Naive thymus-derived CD4-positive, alpha-beta T cell (primary cell): ENCODE results near the gene UTS2R. TPM values are rescaled to one million over a fixed set of nuclear protein-coding genes. Genes with fewer than 3 reads are reported as not detected.
A peak's percentile ranks its signal among the peaks of the same experiment; 100 is the strongest.

Experiments used
- ATAC-seq: fragments of 150-1000 bp; cut with Tn5 transposase; 2 replicates; pipeline ENCODE4 v1.10.0; 2021; ENCODE audit warnings: mild to moderate bottlenecking, moderate library complexity
- CTCF ChIA-PET: fragments of 350-600 bp; sonication (Branson Sonifier 250); formaldehyde crosslinking; loops from one replicate; lab custom pipeline; 2021; ENCODE audit warnings: antibody characterized with exemption; lab: Charles Lee
- POLR2A ChIA-PET: fragments of 350-600 bp; sonication (Branson Sonifier 250); formaldehyde crosslinking; loops from one replicate; lab custom pipeline; 2021; ENCODE audit warnings: antibody characterized with exemption, inconsistent platforms; lab: Charles Lee
- DNase-seq, 9 donors: peaks; one replicate each; pipeline versions ENCODE4 v3.0.0 to v3.0.0-alpha.2; 2020 to 2022; ENCODE audit warnings: mixed read lengths in 1 of 9
- H3K27ac ChIP-seq: one replicate; pipeline ENCODE4 v1.7.0; 2013; ENCODE audit warnings: mild to moderate bottlenecking, low read depth, low read length, moderate library complexity
- H3K27me3 ChIP-seq, 2 donors: one replicate each; pipeline ENCODE4 v1.7.0; 2013; ENCODE audit warnings: low read length in 2 of 2, mild to moderate bottlenecking in 2 of 2, moderate library complexity in 2 of 2; ENCODE audit not compliant: control insufficient read depth in 2 of 2, insufficient read depth in 2 of 2
- H3K36me3 ChIP-seq, 3 experiments: 1 replicate in 2 of 3; 2 replicates in 1 of 3; pipeline ENCODE4 v1.7.0; 2013; ENCODE audit warnings: low read length in 3 of 3, mild to moderate bottlenecking in 3 of 3, moderate library complexity in 1 of 3; ENCODE audit not compliant: insufficient read depth in 3 of 3, control insufficient read depth in 2 of 3
- H3K4me1 ChIP-seq, 2 donors: one replicate each; pipeline ENCODE4 v1.7.0; 2013; ENCODE audit warnings: low read length in 2 of 2, mild to moderate bottlenecking in 2 of 2, moderate library complexity in 1 of 2; ENCODE audit not compliant: control insufficient read depth in 2 of 2, insufficient read depth in 2 of 2
- H3K4me3 ChIP-seq: 2 replicates; pipeline ENCODE4 v1.7.0; 2013; ENCODE audit warnings: mild to moderate bottlenecking, low read length
- H3K9me3 ChIP-seq, 3 experiments: 1 replicate in 2 of 3; 2 replicates in 1 of 3; pipeline ENCODE4 v1.7.0; 2013; ENCODE audit warnings: low read length in 3 of 3; ENCODE audit not compliant: control insufficient read depth in 2 of 3
- H3K27ac Mint-ChIP-seq, 9 donors: one replicate each; pipeline ENCODE4 v1.8.0; 2020 to 2022; ENCODE audit warnings: mixed read lengths in 9 of 9, mild to moderate bottlenecking in 8 of 9, moderate library complexity in 5 of 9, inconsistent platforms in 2 of 9
- H3K27me3 Mint-ChIP-seq, 5 donors: one replicate each; pipeline ENCODE4 v1.8.0; 2021 to 2022; ENCODE audit warnings: mixed read lengths in 5 of 5, mild to moderate bottlenecking in 1 of 5
- H3K36me3 Mint-ChIP-seq, 5 donors: one replicate each; pipeline ENCODE4 v1.8.0; 2020 to 2022; ENCODE audit warnings: mixed read lengths in 5 of 5, mild to moderate bottlenecking in 3 of 5, inconsistent platforms in 1 of 5
- H3K4me1 Mint-ChIP-seq, 7 donors: one replicate each; pipeline ENCODE4 v1.8.0; 2020 to 2022; ENCODE audit warnings: mixed read lengths in 7 of 7, mild to moderate bottlenecking in 3 of 7, inconsistent platforms in 1 of 7
- H3K4me3 Mint-ChIP-seq, 10 donors: one replicate each; pipeline ENCODE4 v1.8.0; 2020 to 2022; ENCODE audit warnings: mild to moderate bottlenecking in 10 of 10, mixed read lengths in 10 of 10, moderate library complexity in 6 of 10, inconsistent platforms in 2 of 10
- H3K9me3 Mint-ChIP-seq, 11 donors: one replicate each; pipeline ENCODE4 v1.8.0; 2020 to 2022; ENCODE audit warnings: mixed read lengths in 11 of 11, mild to moderate bottlenecking in 4 of 11, inconsistent platforms in 1 of 11, moderate library complexity in 1 of 11
- intact Hi-C, 2 donors: fragments of 100-400 bp; cut with micrococcal nuclease; formaldehyde crosslinking; loops; one replicate each; pipeline ENCODE4 v1.15.1; 2023
- polyA plus RNA-seq, 2 donors: library from polyadenylated mRNA; unstranded; fragments of 300-500 nt; fragmentation: Illumina TruSeq; gene quantifications; one replicate each; pipeline ENCODE4 v1.2.3, GENCODE V29; 2021
- total RNA-seq, 6 experiments: library from RNA in 5 of 6; stranded (reverse) in 5 of 6; gene quantifications; 1 replicate in 5 of 6; 2 replicates in 1 of 6; pipeline ENCODE4 v1.2.3 and lab custom pipeline; 2021 to 2026

UTS2R gene
- total and polyA plus RNA-seq, 7 experiments from 2014 or later: not detected

GRCh38 chr17:82334622-82335394, 36.8 kb upstream of the UTS2R start:
- peaks cover 15 to 17% of the 10 kb centered on the region in 2 donors for H3K4me1 ChIP-seq
- H3K9me3 Mint-ChIP-seq: peaks cover 0 to 1% (median 0%) of the 10 kb centered on the region in 11 donors
- H3K36me3 Mint-ChIP-seq: no peaks in the 10 kb centered on the region
- CTCF ChIA-PET: interaction anchor here (1.6 kb wide), 1 partner anchor 33 kb away, joined by 7 read pairs; no protein-coding TSS in a partner anchor
- peak overlapping the region; percentile 86 to 99 (median 95) for H3K27ac Mint-ChIP-seq
- H3K36me3 ChIP-seq: no peaks in the 10 kb centered on the region
- intact Hi-C loops: no loop called here
- peak in 3 of 9 donors; percentile 29 to 37 (median 32) for DNase-seq
- H3K4me3 Mint-ChIP-seq: peak overlapping the region; percentile 86 to 99 (median 98)
- peak; percentile 15 for ATAC-seq
- H3K4me1 Mint-ChIP-seq: peaks cover 20 to 39% (median 27%) of the 10 kb centered on the region in 7 donors
- H3K27ac ChIP-seq: peak overlapping the region; percentile 54
- H3K27me3 ChIP-seq: no peaks in the 10 kb centered on the region
- H3K9me3 ChIP-seq: no peaks in the 10 kb centered on the region
- H3K4me3 ChIP-seq: peak overlapping the region; percentile 67
- peaks cover 0 to 11% (median 0%) of the 10 kb centered on the region in 5 donors for H3K27me3 Mint-ChIP-seq
- POLR2A ChIA-PET: interaction anchor here (0.6 to 3.7 kb wide), 8 partner anchors 10 to 191 kb away, joined by 3 to 27 read pairs (median 4); partner anchors contain the start of gene CD7

GRCh38 chr17:82338858-82339633, 32.5 kb upstream of the UTS2R start:
- H3K27ac ChIP-seq: no peak overlapping the region
- H3K36me3 ChIP-seq: no peaks in the 10 kb centered on the region
- no peak overlapping the region for H3K27ac Mint-ChIP-seq
- intact Hi-C loops: no loop called here
- ATAC-seq (no peak), DNase-seq (no peak)
- ChIA-PET POLR2A (no interaction called here), CTCF (no interaction called here)
- H3K4me1 Mint-ChIP-seq: peaks cover 13 to 24% (median 20%) of the 10 kb centered on the region in 7 donors
- H3K27me3 Mint-ChIP-seq: peaks cover 0 to 11% (median 0%) of the 10 kb centered on the region in 5 donors
- no peak overlapping the region for H3K4me3 ChIP-seq
- H3K36me3 Mint-ChIP-seq: no peaks in the 10 kb centered on the region
- no peak overlapping the region for H3K4me3 Mint-ChIP-seq
- no peaks in the 10 kb centered on the region for H3K9me3 ChIP-seq
- H3K27me3 ChIP-seq: no peaks in the 10 kb centered on the region
- H3K9me3 Mint-ChIP-seq: peaks cover 0 to 1% (median 0%) of the 10 kb centered on the region in 11 donors
- H3K4me1 ChIP-seq: peaks cover 6 to 12% of the 10 kb centered on the region in 2 donors

- ChIA-PET POLR2A (no interaction called here), CTCF (no interaction called here)
- Mint-ChIP-seq H3K9me3 (peaks cover 0 to 1% (median 0%) of the 10 kb centered on the region in 11 donors), H3K4me1 (peaks cover 10 to 18% (median 14%) of the 10 kb centered on the region in 7 donors), H3K27ac (no peak overlapping the region), H3K4me3 (no peak overlapping the region), H3K36me3 (no peaks in the 10 kb centered on the region), H3K27me3 (peaks cover 0 to 10% (median 0%) of the 10 kb centered on the region in 5 donors)
- Histone ChIP-seq H3K27ac (no peak overlapping the region), H3K4me3 (no peak overlapping the region), H3K9me3 (no peaks in the 10 kb centered on the region), H3K4me1 (peaks cover 0 to 4% of the 10 kb centered on the region in 2 donors), H3K27me3 (no peaks in the 10 kb centered on the region), H3K36me3 (no peaks in the 10 kb centered on the region)
- DNase-seq: no peak
- intact Hi-C loops: no loop called here
- no peak for ATAC-seq
Observed at GRCh38 chr17:82339634-82340580, 31.7 kb upstream of the UTS2R start.

GRCh38 chr17:82342361-82343079, 29.0 kb upstream of the UTS2R start:
- Mint-ChIP-seq H3K36me3 (no peaks in the 10 kb centered on the region), H3K4me3 (no peak overlapping the region), H3K27me3 (peaks cover 0 to 14% (median 0%) of the 10 kb centered on the region in 5 donors), H3K27ac (no peak overlapping the region), H3K4me1 (peaks cover 6 to 15% (median 12%) of the 10 kb centered on the region in 7 donors), H3K9me3 (peaks cover 0 to 1% (median 0%) of the 10 kb centered on the region in 11 donors)
- DNase-seq (no peak), ATAC-seq (no peak)
- no peak overlapping the region for H3K27ac ChIP-seq
- H3K36me3 ChIP-seq: no peaks in the 10 kb centered on the region
- ChIA-PET CTCF (no interaction called here), POLR2A (no interaction called here)
- intact Hi-C loops: no loop called here
- no peaks in the 10 kb centered on the region for H3K4me1 ChIP-seq
- no peaks in the 10 kb centered on the region for H3K9me3 ChIP-seq
- no peak overlapping the region for H3K4me3 ChIP-seq
- no peaks in the 10 kb centered on the region for H3K27me3 ChIP-seq

GRCh38 chr17:82343560-82343959, 28.0 kb upstream of the UTS2R start:
- peaks cover 0 to 12% (median 1%) of the 10 kb centered on the region in 5 donors for H3K27me3 Mint-ChIP-seq
- ChIA-PET CTCF (no interaction called here), POLR2A (interaction anchor here (1.6 kb wide), 1 partner anchor 27 kb away, joined by 3 read pairs; no protein-coding TSS in a partner anchor)
- no peaks in the 10 kb centered on the region for H3K36me3 ChIP-seq
- no peaks in the 10 kb centered on the region for H3K9me3 ChIP-seq
- H3K4me1 ChIP-seq: no peaks in the 10 kb centered on the region
- intact Hi-C loops: no loop called here
- H3K4me1 Mint-ChIP-seq: peaks cover 6 to 13% (median 11%) of the 10 kb centered on the region in 7 donors
- H3K27ac ChIP-seq: no peak overlapping the region
- H3K27ac Mint-ChIP-seq: no peak overlapping the region
- ATAC-seq (no peak), DNase-seq (no peak)
- no peaks in the 10 kb centered on the region for H3K27me3 ChIP-seq
- H3K4me3 Mint-ChIP-seq: no peak overlapping the region
- H3K4me3 ChIP-seq: no peak overlapping the region
- H3K36me3 Mint-ChIP-seq: no peaks in the 10 kb centered on the region
- H3K9me3 Mint-ChIP-seq: no peaks in the 10 kb centered on the region
